ENCODE measurements around the gene PARP1. TPM values are rescaled to one million over a fixed set of nuclear protein-coding genes. Genes with fewer than 3 reads are reported as not detected.

Gene PARP1
- total RNA-seq, 1 experiment from 2014 or later = 127 TPM

DNA sequence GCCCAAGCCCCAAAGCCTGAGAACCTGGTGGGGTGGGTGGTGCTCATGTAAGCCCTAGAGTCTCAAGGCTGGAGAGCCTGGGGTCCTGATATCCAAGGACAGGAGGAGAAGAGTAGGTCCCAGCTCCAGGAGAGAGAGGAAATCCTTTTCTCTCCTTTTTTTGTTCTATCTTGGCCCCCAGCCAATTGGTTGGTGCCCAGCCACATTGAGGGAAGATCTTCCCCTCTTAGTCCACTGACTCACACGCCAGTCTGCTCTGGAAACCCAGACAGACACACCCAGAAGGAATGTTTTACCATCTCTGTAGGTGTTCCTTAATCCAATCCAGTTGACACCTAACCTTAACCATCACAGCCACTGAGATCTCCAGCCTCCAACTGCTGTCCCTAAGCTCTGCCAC is 82.7 kb downstream of the PARP1 start:
- Histone ChIP-seq H3K9me3 (ENCODE audit: control insufficient read depth, insufficient read depth, low read depth, low read length) (no peaks in the 10 kb centered on the region), H3K4me1 (ENCODE audit: control insufficient read depth, insufficient read depth, low read length) (no peaks in the 10 kb centered on the region), H3K27me3 (ENCODE audit: control insufficient read depth, insufficient read depth, low read length) (no peaks in the 10 kb centered on the region), H3K4me3 (ENCODE audit: low read depth in 2 of 2, low read length in 2 of 2) (no peak overlapping the region), H3K36me3 (ENCODE audit: control insufficient read depth, insufficient read depth, low read length) (no peaks in the 10 kb centered on the region), H3K27ac (ENCODE audit: low read length) (no peak overlapping the region)
- ChIA-PET POLR2A (no interaction called here), CTCF (interaction anchor here (0.6 kb wide), 1 partner anchor 22 kb away, joined by 3 read pairs; no protein-coding TSS in a partner anchor)
- intact Hi-C loops (cut with micrococcal nuclease; ENCODE audit: unreplicated experiment) (no loop called here), in situ Hi-C loops (cut with HindIII; ENCODE audit: low pct_unique_long_range_greater_than_20kb, low sequenced_read_pairs) (no loop called here)
- no peak for DNase-seq (ENCODE audit: low read depth, low spot score)
- BruUV-seq (replicated peaks) = no TSS peak
- ATAC-seq = no peak
- TF ChIP-seq SIN3A (IDR thresholded peaks at IDR 0.05; ENCODE audit: borderline replicate concordance, insufficient read depth, low read depth, low read length) (no peak), POLR2AphosphoS5 (IDR thresholded peaks at IDR 0.05; ENCODE audit: low read depth, low read length) (no peak), TCF7L2 (IDR thresholded peaks at IDR 0.05; ENCODE audit: low read depth, low read length) (no peak)
- TF ChIP-seq, protein P1, sequence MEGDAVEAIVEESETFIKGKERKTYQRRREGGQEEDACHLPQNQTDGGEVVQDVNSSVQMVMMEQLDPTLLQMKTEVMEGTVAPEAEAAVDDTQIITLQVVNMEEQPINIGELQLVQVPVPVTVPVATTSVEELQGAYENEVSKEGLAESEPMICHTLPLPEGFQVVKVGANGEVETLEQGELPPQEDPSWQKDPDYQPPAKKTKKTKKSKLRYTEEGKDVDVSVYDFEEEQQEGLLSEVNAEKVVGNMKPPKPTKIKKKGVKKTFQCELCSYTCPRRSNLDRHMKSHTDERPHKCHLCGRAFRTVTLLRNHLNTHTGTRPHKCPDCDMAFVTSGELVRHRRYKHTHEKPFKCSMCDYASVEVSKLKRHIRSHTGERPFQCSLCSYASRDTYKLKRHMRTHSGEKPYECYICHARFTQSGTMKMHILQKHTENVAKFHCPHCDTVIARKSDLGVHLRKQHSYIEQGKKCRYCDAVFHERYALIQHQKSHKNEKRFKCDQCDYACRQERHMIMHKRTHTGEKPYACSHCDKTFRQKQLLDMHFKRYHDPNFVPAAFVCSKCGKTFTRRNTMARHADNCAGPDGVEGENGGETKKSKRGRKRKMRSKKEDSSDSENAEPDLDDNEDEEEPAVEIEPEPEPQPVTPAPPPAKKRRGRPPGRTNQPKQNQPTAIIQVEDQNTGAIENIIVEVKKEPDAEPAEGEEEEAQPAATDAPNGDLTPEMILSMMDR (IDR thresholded peaks at IDR 0.05) = no peak
- TF ChIP-seq, protein P2, sequence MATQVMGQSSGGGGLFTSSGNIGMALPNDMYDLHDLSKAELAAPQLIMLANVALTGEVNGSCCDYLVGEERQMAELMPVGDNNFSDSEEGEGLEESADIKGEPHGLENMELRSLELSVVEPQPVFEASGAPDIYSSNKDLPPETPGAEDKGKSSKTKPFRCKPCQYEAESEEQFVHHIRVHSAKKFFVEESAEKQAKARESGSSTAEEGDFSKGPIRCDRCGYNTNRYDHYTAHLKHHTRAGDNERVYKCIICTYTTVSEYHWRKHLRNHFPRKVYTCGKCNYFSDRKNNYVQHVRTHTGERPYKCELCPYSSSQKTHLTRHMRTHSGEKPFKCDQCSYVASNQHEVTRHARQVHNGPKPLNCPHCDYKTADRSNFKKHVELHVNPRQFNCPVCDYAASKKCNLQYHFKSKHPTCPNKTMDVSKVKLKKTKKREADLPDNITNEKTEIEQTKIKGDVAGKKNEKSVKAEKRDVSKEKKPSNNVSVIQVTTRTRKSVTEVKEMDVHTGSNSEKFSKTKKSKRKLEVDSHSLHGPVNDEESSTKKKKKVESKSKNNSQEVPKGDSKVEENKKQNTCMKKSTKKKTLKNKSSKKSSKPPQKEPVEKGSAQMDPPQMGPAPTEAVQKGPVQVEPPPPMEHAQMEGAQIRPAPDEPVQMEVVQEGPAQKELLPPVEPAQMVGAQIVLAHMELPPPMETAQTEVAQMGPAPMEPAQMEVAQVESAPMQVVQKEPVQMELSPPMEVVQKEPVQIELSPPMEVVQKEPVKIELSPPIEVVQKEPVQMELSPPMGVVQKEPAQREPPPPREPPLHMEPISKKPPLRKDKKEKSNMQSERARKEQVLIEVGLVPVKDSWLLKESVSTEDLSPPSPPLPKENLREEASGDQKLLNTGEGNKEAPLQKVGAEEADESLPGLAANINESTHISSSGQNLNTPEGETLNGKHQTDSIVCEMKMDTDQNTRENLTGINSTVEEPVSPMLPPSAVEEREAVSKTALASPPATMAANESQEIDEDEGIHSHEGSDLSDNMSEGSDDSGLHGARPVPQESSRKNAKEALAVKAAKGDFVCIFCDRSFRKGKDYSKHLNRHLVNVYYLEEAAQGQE (IDR thresholded peaks at IDR 0.05; ENCODE audit: insufficient read depth in 1 of 2, low read depth in 2 of 2, low read length in 1 of 2) = no peak

DNA sequence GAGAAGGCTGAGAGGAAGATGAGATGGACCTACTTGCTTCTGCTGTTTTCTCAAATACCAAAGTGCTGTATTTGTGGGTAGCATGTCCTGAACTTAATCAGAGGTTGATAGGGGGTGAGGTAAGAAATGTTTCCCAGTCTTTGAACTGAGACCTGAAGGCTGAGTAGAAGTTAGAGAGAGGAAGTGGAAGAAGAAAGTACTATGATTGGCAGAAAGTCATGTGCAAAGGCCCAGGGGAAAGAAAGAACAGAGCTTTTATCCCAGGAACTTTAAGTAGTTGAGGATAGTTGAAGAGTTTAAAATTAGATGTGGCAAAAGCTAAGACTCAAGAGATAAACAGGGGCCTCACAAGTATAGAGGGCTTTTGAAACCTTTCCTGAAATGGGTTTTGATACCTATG is 83.4 kb downstream of the PARP1 start:
- no peak for DNase-seq (ENCODE audit: low read depth, low spot score)
- intact Hi-C loops (cut with micrococcal nuclease; ENCODE audit: unreplicated experiment) = no loop called here
- no TSS peak for BruUV-seq (replicated peaks)
- H3K27ac ChIP-seq (ENCODE audit: low read length) = no peak overlapping the region
- H3K36me3 ChIP-seq (ENCODE audit: control insufficient read depth, insufficient read depth, low read length) = no peaks in the 10 kb centered on the region
- no peaks in the 10 kb centered on the region for H3K9me3 ChIP-seq (ENCODE audit: control insufficient read depth, insufficient read depth, low read depth, low read length)
- in situ Hi-C loops (cut with HindIII; ENCODE audit: low pct_unique_long_range_greater_than_20kb, low sequenced_read_pairs) = no loop called here
- TF ChIP-seq TCF7L2 (IDR thresholded peaks at IDR 0.05; ENCODE audit: low read depth, low read length) (no peak), POLR2AphosphoS5 (IDR thresholded peaks at IDR 0.05; ENCODE audit: low read depth, low read length) (no peak), SIN3A (IDR thresholded peaks at IDR 0.05; ENCODE audit: borderline replicate concordance, insufficient read depth, low read depth, low read length) (no peak)
- TF ChIP-seq, protein P1 (IDR thresholded peaks at IDR 0.05) = no peak
- TF ChIP-seq, protein P2 (IDR thresholded peaks at IDR 0.05; ENCODE audit: insufficient read depth in 1 of 2, low read depth in 2 of 2, low read length in 1 of 2) = no peak
- CTCF ChIA-PET = no interaction called here
- H3K27me3 ChIP-seq (ENCODE audit: control insufficient read depth, insufficient read depth, low read length) = no peaks in the 10 kb centered on the region
- H3K4me3 ChIP-seq (ENCODE audit: low read depth in 2 of 2, low read length in 2 of 2) = no peak overlapping the region
- H3K4me1 ChIP-seq (ENCODE audit: control insufficient read depth, insufficient read depth, low read length) = no peaks in the 10 kb centered on the region
- no peak for ATAC-seq
- POLR2A ChIA-PET = no interaction called here
